Subcutaneous adipose tissue (tissue), 4 donors: ENCODE data around the gene SMG5. TPM values are rescaled to one million over a fixed set of nuclear protein-coding genes. Genes with fewer than 3 reads are reported as not detected.

ENCODE experiments used
- CTCF ChIP-seq: fragments of 450-650 bp; IDR thresholded peaks from one replicate; pipeline ENCODE4 v1.5.1; 2016; ENCODE audit warnings: low read depth, mild to moderate bottlenecking, control low read depth, antibody characterized with exemption, moderate library complexity
- total RNA-seq, 4 donors: library from RNA; depleted of rRNA; stranded (reverse); fragments of >200 nt; gene quantifications; one replicate each; pipeline ENCODE4 v1.1.0, GENCODE V29; 2016

SMG5 gene
- total RNA-seq, result 10 to 100 TPM; 26.6 to 48.6 (median 37.3) TPM

DNA sequence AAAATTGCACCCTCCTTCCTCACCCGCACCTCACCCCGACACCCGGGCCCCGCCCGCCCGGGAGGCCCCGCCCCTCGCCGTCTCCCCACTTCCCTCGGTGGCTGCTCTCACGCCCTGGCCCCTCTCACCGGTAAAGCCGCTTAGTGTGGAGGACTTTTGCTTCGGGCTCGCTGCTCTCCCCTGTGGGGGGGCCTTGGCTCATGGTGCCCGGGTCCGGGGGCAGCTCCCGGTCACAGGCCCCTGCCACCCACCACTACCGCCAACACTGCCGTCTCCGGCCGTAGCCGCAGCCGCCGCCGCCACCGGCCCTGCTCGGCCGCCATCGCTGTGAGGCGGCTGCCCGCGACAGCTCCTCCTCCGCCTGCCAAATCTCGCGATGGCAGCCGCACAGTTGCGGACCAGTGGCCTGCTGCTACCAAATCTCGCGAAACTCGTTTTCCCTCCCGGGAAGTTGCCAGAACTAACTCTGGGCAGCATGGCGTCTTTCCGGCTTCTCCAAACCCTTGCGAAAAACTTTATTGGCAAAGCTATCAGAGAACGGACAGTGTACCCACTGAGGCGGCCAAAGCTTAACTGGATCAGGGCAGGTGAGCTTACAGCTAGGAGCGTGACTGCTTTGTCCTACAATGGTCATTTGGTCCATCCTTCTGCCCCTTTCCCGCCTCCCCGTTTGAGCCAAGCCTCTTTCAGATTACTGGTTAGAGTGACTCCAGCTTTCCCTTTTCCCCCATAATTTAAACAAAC is at the start of gene SMG5:
Gene SMG5, minus strand, starts transcription at position 347 of the 744 bp plus-strand sequence. Its CDS starts 145 bp downstream, at position 202.
- TF ChIP-seq CTCF, result no peak

DNA sequence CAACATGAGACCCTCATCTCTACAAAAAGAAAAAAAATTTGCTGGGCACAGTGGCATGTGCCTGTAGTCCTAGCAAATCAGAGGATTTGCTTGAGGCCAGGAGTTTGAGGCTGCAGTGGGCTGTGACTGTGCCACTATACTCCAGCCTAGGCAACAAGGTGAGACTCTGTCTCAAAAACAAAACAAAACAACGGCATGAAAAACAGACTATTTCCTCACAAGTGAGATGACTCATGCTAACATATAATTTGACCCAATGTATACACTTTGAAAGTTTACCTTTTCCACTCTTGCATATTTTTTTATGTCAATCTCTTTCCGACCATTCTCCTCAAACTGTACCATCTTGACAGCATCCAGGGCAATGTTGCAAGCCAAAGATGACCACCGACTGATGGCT is 37.9 kb upstream of the SMG5 start:
- no peak for TF ChIP-seq CTCF

- TF ChIP-seq CTCF, result no peak
Measured at GRCh38 chr1:156319664-156320063, 37.0 kb upstream of the SMG5 start.

DNA sequence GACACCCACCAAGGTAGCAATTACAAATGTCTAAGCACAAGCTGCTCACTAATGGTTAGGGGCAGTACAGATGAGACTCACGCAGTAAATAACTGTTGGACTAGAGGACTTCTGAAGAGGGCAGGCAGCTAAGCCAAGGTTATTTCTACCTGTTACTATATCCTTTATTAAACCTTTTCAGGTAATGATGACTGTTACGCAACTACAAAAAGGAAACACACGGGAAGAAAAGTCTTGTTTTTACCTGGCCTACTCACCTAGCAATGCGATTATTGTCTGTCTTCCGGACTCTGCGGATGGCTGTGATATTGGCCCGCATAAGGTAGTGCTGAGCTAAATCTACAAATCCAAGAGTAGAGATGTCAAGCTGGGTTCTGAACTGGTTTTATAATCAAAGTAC is 34.3 kb upstream of the SMG5 start:
- no peak for TF ChIP-seq CTCF

DNA sequence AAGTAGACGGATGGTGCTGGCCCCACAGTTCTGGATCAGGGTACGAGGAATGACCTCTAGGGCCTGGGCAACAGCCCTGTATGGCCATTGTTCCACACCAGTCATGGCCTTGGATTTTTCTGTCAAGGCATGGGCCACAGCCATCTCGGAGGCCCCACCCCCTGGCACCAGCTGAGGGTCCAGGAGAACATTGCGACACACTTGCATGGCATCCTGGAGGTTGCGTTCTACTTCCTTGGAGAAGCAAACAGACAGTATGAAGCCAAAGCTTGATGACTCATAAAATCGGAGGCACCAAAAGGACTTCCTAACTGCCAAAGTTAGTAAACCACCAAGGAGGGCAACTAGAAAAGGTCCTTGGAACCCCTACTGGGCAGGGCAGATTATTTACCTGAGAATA is 28.3 kb upstream of the SMG5 start:
- TF ChIP-seq CTCF, result no peak

GRCh38 chr1:156308078-156308477 is 25.5 kb upstream of the SMG5 start:
- no peak for TF ChIP-seq CTCF

- no peak for TF ChIP-seq CTCF
Measured at GRCh38 chr1:156305215-156305614, 22.6 kb upstream of the SMG5 start.
